Parathyroid adenoma (tissue), 2 donors: ENCODE measurements around the gene JADE3.
A peak's percentile ranks its signal among the peaks of the same experiment; 100 is the strongest.

ENCODE experiments used
- H2AFZ ChIP-seq: fragments of 300-600 bp; sonication (generic); one replicate; pipeline ENCODE4 v1.7.0; 2017; ENCODE audit warnings: antibody characterized with exemption, mild to moderate bottlenecking
- H3K27ac ChIP-seq: fragments of 300-600 bp; sonication (generic); one replicate; pipeline ENCODE4 v1.7.0; 2017
- H3K27me3 ChIP-seq: fragments of 300-600 bp; sonication (generic); one replicate; pipeline ENCODE4 v1.7.0; 2017; ENCODE audit warnings: low read length; ENCODE audit not compliant: control insufficient read depth, insufficient read depth
- H3K36me3 ChIP-seq: fragments of 300-600 bp; sonication (generic); one replicate; pipeline ENCODE4 v1.7.0; 2017; ENCODE audit warnings: low read length; ENCODE audit not compliant: control insufficient read depth, insufficient read depth
- H3K4me1 ChIP-seq: fragments of 300-600 bp; sonication (generic); one replicate; pipeline ENCODE4 v1.7.0; 2017; ENCODE audit warnings: control low read depth
- H3K4me2 ChIP-seq: fragments of 300-600 bp; sonication (generic); one replicate; pipeline ENCODE4 v1.7.0; 2017; ENCODE audit warnings: low read length
- H3K4me3 ChIP-seq: fragments of 300-600 bp; sonication (generic); one replicate; pipeline ENCODE4 v1.7.0; 2017; ENCODE audit warnings: low read depth, low read length
- H3K79me2 ChIP-seq: fragments of 300-600 bp; sonication (generic); one replicate; pipeline ENCODE4 v1.7.0; 2017; ENCODE audit warnings: control low read depth
- H3K9ac ChIP-seq: fragments of 300-600 bp; sonication (generic); one replicate; pipeline ENCODE4 v1.7.0; 2017; ENCODE audit warnings: mild to moderate bottlenecking
- H3K9me3 ChIP-seq: fragments of 300-600 bp; sonication (generic); one replicate; pipeline ENCODE4 v1.7.0; 2017; ENCODE audit warnings: low read length; ENCODE audit not compliant: control insufficient read depth
- CTCF ChIP-seq: fragments of 300-600 bp; sonication (generic); IDR thresholded peaks from one replicate; pipeline ENCODE4 v1.7.0; 2017; ENCODE audit warnings: antibody characterized with exemption, mild to moderate bottlenecking
- donor health status: primary hyperparathyroidism.

Gene JADE3

GRCh38 chrX:46912098-46912602, at the start of gene JADE3:
TSS of gene JADE3 (plus strand) at chrX:46912421. CDS start at chrX:46984895, 72,474 bp downstream.
- Histone ChIP-seq H3K27me3 (no peaks in the 10 kb centered on the region), H2AFZ (peak within 1 kb of the TSS; percentile 78), H3K79me2 (peaks cover 7% of the 10 kb centered on the region), H3K27ac (peak within 1 kb of the TSS; percentile 11), H3K4me3 (peak within 1 kb of the TSS; percentile 52), H3K9me3 (no peaks in the 10 kb centered on the region), H3K36me3 (no peaks in the 10 kb centered on the region), H3K4me2 (peak within 1 kb of the TSS; percentile 61), H3K4me1 (no peaks in the 10 kb centered on the region), H3K9ac (no peak within 1 kb of the TSS)
- no peak for TF ChIP-seq CTCF

- no peak overlapping the region for H3K4me2 ChIP-seq
- no peak overlapping the region for H2AFZ ChIP-seq
- no peak overlapping the region for H3K4me3 ChIP-seq
- TF ChIP-seq CTCF, result no peak
- no peaks in the 10 kb centered on the region for H3K36me3 ChIP-seq
- H3K27ac ChIP-seq, result no peak overlapping the region
- no peaks in the 10 kb centered on the region for H3K4me1 ChIP-seq
- H3K9me3 ChIP-seq, result no peaks in the 10 kb centered on the region
- H3K27me3 ChIP-seq, result no peaks in the 10 kb centered on the region
- H3K79me2 ChIP-seq, result no peaks in the 10 kb centered on the region
- no peak overlapping the region for H3K9ac ChIP-seq
These were observed 49.1 kb upstream of the JADE3 start for GRCh38 chrX:46863072-46863471.

- Histone ChIP-seq H3K4me2 (no peak overlapping the region), H3K9ac (no peak overlapping the region), H3K27me3 (no peaks in the 10 kb centered on the region), H3K79me2 (no peaks in the 10 kb centered on the region), H3K4me1 (no peaks in the 10 kb centered on the region), H2AFZ (no peak overlapping the region), H3K27ac (no peak overlapping the region), H3K36me3 (no peaks in the 10 kb centered on the region), H3K9me3 (no peaks in the 10 kb centered on the region), H3K4me3 (no peak overlapping the region)
- TF ChIP-seq CTCF, result no peak
These were observed 47.6 kb upstream of the JADE3 start for GRCh38 chrX:46864606-46865005.

GRCh38 chrX:46865281-46865680, 46.9 kb upstream of the JADE3 start:
- no peak overlapping the region for H2AFZ ChIP-seq
- H3K27me3 ChIP-seq, result no peaks in the 10 kb centered on the region
- H3K4me3 ChIP-seq, result no peak overlapping the region
- no peaks in the 10 kb centered on the region for H3K4me1 ChIP-seq
- H3K36me3 ChIP-seq, result no peaks in the 10 kb centered on the region
- H3K9ac ChIP-seq, result no peak overlapping the region
- TF ChIP-seq CTCF, result no peak
- H3K4me2 ChIP-seq, result no peak overlapping the region
- H3K27ac ChIP-seq, result no peak overlapping the region
- no peaks in the 10 kb centered on the region for H3K9me3 ChIP-seq
- no peaks in the 10 kb centered on the region for H3K79me2 ChIP-seq

- H3K9me3 ChIP-seq, result no peaks in the 10 kb centered on the region
- H3K4me1 ChIP-seq, result no peaks in the 10 kb centered on the region
- no peak for TF ChIP-seq CTCF
- no peak overlapping the region for H2AFZ ChIP-seq
- no peak overlapping the region for H3K4me3 ChIP-seq
- H3K36me3 ChIP-seq, result no peaks in the 10 kb centered on the region
- H3K79me2 ChIP-seq, result no peaks in the 10 kb centered on the region
- no peak overlapping the region for H3K4me2 ChIP-seq
- H3K9ac ChIP-seq, result no peak overlapping the region
- H3K27me3 ChIP-seq, result no peaks in the 10 kb centered on the region
- H3K27ac ChIP-seq, result no peak overlapping the region
These were observed 45.5 kb upstream of the JADE3 start for GRCh38 chrX:46866726-46867125.
